Gastroesophageal sphincter (tissue), 3 donors: ENCODE results near the gene APOBEC3G.

Experiments used
- EP300 ChIP-seq: sonication (generic); formaldehyde crosslinking; IDR thresholded peaks from one replicate; pipeline ENCODE4 v1.6.1; 2017; ENCODE audit warnings: antibody characterized with exemption, mild to moderate bottlenecking
- POLR2AphosphoS5 ChIP-seq: sonication (generic); formaldehyde crosslinking; IDR thresholded peaks from one replicate; pipeline ENCODE4 v1.6.1; 2017; ENCODE audit warnings: antibody characterized with exemption
- TF ChIP-seq, protein P1 (sequence below), 4 experiments: fragments of 200-600 bp in 2 of 4; fragments of 450-650 bp in 2 of 4; sonication (generic) in 1 of 4; IDR thresholded peaks; one replicate each; pipeline ENCODE4 v1.5.1; 2017 to 2019; ENCODE audit warnings: antibody characterized with exemption in 4 of 4, mild to moderate bottlenecking in 2 of 4, moderate library complexity in 2 of 4

DNA sequence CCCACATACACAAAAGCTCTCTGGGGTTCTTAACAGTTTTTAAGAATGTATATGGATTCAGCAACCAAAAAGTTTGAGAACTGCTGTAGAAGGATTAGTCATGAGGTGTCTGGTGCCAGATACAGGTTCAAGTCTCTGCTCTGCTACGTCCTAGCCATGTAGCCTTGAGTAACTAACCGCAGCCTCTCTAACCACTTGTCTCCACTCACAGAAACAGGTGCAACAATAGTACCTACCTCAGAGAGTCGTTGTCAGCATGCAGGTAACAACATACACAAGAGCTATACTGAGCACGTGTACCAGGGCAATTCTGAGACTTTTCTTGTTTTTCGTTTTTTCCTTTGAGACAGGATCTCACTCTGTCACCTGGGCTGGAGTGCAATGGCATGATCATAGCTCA is 48.5 kb downstream of the APOBEC3G start:
- TF ChIP-seq, protein P1, sequence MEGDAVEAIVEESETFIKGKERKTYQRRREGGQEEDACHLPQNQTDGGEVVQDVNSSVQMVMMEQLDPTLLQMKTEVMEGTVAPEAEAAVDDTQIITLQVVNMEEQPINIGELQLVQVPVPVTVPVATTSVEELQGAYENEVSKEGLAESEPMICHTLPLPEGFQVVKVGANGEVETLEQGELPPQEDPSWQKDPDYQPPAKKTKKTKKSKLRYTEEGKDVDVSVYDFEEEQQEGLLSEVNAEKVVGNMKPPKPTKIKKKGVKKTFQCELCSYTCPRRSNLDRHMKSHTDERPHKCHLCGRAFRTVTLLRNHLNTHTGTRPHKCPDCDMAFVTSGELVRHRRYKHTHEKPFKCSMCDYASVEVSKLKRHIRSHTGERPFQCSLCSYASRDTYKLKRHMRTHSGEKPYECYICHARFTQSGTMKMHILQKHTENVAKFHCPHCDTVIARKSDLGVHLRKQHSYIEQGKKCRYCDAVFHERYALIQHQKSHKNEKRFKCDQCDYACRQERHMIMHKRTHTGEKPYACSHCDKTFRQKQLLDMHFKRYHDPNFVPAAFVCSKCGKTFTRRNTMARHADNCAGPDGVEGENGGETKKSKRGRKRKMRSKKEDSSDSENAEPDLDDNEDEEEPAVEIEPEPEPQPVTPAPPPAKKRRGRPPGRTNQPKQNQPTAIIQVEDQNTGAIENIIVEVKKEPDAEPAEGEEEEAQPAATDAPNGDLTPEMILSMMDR (IDR thresholded peaks at IDR 0.05) = no peak
- TF ChIP-seq EP300 (no peak), POLR2AphosphoS5 (no peak)
